GM06990 (cell line): Measurements from ENCODE around the gene VARS2.
A peak's percentile ranks its signal among the peaks of the same experiment; 100 is the strongest.
"Not testable (repeated sequence)": the region's sequence is repeated elsewhere in the genome, so short reads cannot be mapped to it uniquely, and the experiment has no call there.

Experiments
- DNase-seq: peaks from one replicate; pipeline ENCODE4 v3.0.0-alpha.2; 2011; ENCODE audit not compliant: insufficient read length; ENCODE audit errors: extremely low read depth
- H3K27me3 ChIP-seq: replicated peaks from 2 replicates; pipeline ENCODE4 v1.6.0; 2011; ENCODE audit warnings: low read length; ENCODE audit not compliant: control insufficient read depth, insufficient read depth
- H3K36me3 ChIP-seq: 2 replicates; pipeline ENCODE4 v1.5.1; 2011; ENCODE audit warnings: low read length; ENCODE audit not compliant: control insufficient read depth, insufficient read depth
- H3K4me3 ChIP-seq: replicated peaks from 2 replicates; pipeline ENCODE4 v1.5.1; 2011; ENCODE audit warnings: low read depth, mild to moderate bottlenecking, control low read depth, low read length
- CTCF ChIP-seq: IDR thresholded peaks from 2 replicates; pipeline ENCODE4 v1.5.1; 2011; ENCODE audit warnings: low read length, control low read depth, mild to moderate bottlenecking, inconsistent platforms; ENCODE audit not compliant: insufficient read depth, poor library complexity, severe bottlenecking

VARS2 gene

GRCh38 chr6:30914076-30914853, at the start of gene VARS2:
VARS2 (plus strand) TSS chr6:30914238; CDS start chr6:30914837, 599 bp downstream.
- Histone ChIP-seq H3K4me3 (peak within 1 kb of the TSS; percentile 65), H3K27me3 (no peaks in the 10 kb centered on the region), H3K36me3 (peaks cover 25% of the 10 kb centered on the region)
- TF ChIP-seq CTCF, result peak; percentile 51
- peak; percentile 95 for DNase-seq

DNA sequence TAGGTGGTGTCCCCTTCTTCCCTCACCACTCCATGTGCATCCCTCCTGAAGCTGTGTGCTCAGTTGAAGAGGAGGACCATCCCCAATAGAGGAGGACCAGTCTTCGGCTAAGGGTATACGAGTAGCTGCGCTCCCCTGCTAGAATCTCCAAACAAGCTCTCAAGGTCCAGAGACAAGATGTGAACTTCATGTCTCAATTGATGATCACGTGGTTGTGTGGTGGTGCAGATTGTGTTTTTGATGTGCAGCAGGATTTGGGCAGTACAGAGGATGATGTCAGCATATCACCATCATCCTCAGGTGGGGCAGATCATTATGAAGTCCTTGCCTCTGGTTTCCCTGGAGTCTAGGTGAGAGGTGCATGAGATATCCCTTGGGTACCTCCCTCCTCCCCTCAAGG, 49.7 kb upstream of the VARS2 start:
- no peak for DNase-seq
- Histone ChIP-seq H3K36me3 (no peaks in the 10 kb centered on the region), H3K4me3 (no peak overlapping the region), H3K27me3 (no peaks in the 10 kb centered on the region; the same call in 1 of the 2 replicates)
- TF ChIP-seq CTCF, result no peak

GRCh38 chr6:30869241-30869749, 44.7 kb upstream of the VARS2 start:
- not testable (repeated sequence) for H3K4me3 ChIP-seq, DNase-seq, H3K36me3 ChIP-seq, H3K27me3 ChIP-seq

DNA sequence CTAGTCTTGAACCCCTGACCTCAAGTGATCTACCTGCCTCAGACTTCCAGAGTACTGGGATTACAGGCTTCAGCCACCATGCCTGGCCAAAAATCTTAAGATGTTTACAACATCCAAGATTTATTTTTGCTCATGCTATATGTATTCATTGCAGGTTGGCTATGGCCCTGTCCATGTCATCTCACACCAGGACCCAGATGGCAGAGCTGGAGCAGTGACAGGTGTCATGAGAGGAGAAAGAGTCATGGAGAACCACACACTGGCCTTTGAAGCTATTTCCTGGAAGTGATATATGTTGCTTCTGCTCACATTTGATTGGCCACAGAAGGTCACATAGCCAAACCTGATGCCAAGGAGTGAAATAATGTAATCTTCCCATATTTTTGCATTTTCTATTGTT, 43.5 kb upstream of the VARS2 start:
- DNase-seq, result no peak
- TF ChIP-seq CTCF, result no peak

GRCh38 chr6:30871592-30872183, 42.4 kb upstream of the VARS2 start:
- TF ChIP-seq CTCF, result no peak
- no peaks in the 10 kb centered on the region for H3K27me3 ChIP-seq
- DNase-seq, result no peak
- H3K4me3 ChIP-seq, result no peak overlapping the region
- H3K36me3 ChIP-seq, result no peaks in the 10 kb centered on the region

More for the DNA sequence above, 43.5 kb upstream of the VARS2 start:
- H3K27me3 ChIP-seq, result no peaks in the 10 kb centered on the region
- no peaks in the 10 kb centered on the region for H3K36me3 ChIP-seq
- H3K4me3 ChIP-seq, result no peak overlapping the region

- DNase-seq, result no peak
- Histone ChIP-seq H3K27me3 (no peaks in the 10 kb centered on the region), H3K4me3 (no peak overlapping the region), H3K36me3 (no peaks in the 10 kb centered on the region)
- TF ChIP-seq CTCF, result no peak
Observed at GRCh38 chr6:30873137-30873640, 40.8 kb upstream of the VARS2 start.

DNA sequence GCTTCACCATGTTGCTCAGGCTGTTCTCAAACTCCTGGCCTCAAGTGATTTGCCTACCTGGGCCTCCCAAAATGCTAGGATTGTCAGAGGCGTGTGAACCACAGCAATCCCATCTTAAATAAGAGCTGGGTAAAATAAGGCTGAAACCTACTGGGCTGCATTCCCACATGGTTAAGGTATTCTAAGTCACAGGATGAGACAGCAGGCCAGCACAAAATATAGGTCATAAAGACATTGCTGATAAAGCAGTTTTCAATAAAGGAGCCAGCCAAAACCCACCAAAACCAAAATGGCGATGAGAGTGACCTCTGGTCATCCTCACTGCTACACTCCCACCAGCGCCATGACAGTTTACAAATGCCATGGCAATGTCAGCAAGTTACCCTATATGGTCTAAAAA, 40.2 kb upstream of the VARS2 start:
- not testable (repeated sequence) for DNase-seq, H3K36me3 ChIP-seq, H3K4me3 ChIP-seq, H3K27me3 ChIP-seq
